NCI-H345 (cell line): Measurements from ENCODE around the gene KLF6.
A peak's percentile ranks its signal among the peaks of the same experiment; 100 is the strongest.

ENCODE experiments used
- DNase-seq: peaks from one replicate; lab custom pipeline; 2025; lab: John Stamatoyannopoulos, UW

KLF6 gene

DNA sequence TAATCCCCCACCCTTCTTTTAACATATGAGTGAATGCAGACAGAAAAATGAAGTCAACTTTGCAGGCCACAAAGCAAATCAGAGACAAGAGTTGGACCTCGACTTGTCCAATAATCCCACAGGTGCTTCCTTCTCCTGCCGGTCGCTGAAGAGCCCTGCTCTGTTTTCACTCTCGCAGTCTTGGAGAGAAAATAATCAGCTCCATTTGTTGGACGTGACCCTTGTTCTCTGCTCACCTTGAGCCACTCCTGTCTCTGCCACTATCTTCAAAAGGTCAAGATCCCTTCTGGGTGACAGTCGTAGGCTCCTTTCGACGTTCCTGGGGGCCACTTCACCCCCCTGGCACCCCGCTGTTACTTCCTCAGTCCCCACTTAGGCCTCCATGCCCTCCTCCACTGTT is 2.8 kb upstream of the KLF6 start:
- DNase-seq, result no peak

DNA sequence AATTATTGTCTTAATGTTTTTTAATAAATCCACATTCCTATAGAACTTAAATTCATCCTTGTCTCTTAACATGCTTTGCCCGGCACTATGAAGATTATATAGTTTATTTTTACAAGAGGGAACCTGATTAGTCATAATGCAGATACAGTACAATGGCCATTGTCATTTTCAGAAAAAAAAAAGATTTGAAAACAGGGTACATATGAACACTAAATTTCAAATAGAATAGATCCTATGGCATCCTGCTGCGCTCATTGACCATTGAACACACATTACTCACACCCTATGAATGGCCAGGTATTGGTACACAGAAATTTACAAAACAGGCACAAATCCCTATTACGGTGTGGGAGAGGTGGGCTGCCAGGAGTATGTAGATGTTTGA is 2.0 kb upstream of the KLF6 start:
- no peak for DNase-seq

DNA sequence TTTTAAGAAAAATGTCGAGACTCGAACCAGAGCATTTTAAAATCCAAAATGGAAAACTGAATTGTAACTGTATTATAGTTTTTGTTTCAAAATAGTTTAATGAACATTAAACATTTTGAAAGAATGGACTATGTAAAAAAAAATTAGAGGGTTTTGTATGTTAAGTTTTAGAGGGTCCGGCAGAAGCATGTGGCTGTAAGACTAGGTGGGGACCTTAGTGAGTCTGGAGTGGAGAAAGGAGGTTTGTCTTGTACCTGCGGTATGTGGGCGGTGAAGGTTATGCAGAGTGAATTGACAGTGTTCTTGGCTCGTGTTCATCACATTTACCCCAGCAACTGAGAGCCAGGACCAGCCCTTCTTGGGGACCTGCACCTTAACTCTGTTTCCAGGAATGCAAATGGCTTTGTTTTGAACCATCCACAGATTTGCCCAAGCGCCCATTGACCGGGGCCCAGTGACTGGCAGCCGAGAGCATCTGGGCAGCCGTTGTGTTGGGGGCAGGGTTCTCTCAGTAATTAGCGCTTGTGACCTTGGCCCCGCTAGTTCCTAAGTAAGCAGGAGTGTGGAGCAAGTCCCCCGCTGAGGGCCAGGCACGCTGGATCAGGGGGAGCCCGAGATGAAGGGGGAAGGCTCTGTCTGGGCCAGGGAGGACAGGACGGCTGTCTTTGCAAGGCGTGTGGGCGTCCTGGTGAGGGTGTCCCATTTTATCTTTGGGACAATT is 1.4 kb upstream of the KLF6 start:
- no peak for DNase-seq

DNA sequence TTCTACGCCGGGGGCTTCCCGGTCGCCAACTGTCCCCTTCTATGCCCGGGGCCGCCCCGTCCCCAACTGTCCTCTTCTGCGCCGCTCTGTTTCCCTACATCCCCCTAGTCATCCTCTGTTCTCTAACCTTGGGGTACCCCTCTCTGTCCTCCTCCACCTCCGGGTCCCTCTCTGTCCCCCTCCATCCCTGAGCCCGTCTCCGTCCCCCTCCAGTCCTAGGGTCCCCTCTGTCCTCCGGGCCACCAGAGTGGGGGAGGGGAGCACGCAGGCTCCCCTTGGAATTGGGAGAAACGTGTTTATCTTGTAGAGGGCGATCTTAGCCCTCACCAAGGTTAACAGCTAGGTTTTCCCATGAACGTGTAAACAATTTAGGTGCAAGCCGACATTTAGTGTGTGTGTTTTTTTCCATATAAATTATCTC is 852 bp upstream of the KLF6 start:
- no peak for DNase-seq

DNA sequence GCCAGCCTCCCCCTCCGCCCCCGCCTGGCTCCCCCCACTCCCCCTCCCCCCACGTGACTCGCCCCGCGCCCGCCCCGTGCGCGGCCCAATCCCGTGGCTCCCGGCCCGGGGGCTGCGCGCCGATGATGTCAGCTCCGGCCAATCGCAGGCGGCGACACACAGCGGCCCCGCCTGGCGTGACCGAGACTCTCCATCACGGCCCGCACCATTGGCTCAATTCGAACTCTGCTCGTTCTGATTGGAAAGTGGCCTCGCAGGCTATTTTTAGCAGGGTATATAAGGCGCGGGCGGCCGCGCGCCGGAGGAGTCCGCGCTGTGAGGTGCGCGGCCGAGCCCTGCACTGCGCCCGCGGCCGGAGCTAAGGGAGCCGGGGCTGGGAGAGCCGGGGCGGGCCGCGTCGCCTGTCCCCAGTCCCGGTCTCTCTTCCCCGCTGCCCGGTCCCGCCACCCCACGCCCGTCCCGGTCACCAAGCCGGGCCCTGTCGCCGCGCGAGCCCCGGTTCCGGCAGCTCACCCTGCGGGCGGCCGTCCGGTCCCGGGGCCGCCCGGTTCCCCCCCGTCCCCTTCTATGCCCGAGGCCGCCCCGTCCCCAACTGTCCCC is 342 bp upstream of the KLF6 start:
- DNase-seq, result peak; percentile 96

DNA sequence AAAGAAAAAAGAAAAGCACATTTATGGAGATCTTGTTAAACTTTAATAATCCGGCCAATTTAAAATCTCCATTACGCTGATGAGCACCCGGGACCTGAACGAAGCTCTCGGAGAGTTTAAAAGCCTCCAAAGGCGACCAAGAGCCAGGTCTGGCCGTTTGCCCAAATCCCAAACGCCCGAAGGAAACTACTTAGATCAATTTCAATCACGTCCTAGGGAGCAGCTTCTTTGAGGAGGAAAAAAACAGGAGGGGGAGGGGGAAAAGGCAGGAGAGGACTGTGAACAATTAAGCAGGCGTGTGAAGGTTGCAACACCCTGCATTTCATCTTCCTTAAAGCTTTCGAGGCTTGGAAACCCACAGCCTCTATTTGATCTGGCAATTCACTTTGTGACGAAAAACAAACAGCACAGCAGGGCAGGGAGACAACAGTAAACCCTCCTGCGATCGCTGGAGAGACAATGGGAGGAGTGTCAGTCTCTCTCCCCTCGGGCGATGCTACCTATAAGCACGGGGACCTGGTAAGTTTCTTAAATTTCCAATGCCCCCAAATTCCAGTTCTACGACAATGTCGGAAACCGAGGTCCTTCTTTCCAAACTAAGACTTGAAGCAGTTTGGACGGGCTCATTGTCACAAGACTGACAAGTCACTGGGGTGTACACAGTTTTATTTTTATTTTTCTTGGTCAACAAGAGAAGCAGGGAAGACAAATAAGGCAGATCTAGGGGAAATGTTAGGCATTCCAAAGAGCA is 1.2 kb downstream of the KLF6 start:
- peak; percentile 88 for DNase-seq

DNA sequence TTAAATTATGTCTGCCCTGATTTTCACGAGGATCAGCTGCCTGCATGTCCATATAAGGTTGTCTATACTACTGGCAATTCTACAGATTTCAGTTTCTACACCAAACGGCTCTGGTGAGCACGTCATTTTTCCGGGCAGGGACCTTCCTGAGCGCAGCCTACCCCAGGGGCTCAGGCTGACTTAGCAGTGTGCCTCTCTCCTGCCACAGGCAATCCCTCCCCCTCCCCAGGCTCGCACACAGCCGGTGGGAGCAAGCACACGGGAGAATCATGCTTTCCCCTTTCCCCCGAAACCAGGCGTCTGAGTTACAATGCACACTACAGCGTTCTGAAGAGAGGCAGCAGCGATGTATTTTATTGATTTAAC is 1.7 kb downstream of the KLF6 start:
- DNase-seq, result peak; percentile 38

DNA sequence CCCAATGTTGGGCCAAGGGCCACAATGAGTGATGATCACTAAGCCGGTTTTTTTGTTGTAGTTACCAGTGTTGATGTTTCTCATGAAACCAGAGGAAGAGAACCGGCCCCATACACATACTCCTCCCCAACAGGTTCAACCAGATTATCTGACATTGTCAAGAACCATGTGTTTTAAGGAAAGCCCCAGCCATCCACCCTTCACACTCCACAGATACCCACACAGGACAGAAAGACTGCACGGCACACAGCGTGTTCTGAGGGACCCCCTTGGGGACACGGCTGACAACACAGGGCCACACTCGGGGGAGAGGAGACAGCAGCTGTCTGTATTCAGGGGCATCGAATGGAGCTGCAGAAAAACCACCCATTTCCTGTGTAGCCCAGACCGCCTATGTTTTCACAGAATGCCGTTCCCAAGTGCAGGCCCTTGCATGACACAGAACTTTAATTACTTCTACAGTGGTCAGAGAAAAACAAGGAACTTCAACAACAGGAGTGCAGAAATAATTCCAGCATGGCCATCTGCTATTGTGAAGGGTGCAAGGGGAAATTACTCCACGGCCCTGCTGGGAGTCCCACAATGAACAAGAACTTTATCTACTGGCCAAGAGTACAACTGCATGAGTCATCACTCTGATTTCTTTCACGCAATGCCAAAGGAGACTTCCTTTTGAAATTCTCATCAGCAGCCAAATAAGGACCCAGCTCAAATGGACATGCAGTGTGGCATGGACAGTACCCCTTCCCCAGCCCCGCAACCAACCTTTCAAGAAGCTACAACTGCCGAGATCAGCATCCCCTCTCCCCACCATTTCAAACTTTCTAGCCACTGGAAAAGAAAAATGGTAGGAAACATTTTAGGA is 2.3 kb downstream of the KLF6 start:
- DNase-seq, result no peak

DNA sequence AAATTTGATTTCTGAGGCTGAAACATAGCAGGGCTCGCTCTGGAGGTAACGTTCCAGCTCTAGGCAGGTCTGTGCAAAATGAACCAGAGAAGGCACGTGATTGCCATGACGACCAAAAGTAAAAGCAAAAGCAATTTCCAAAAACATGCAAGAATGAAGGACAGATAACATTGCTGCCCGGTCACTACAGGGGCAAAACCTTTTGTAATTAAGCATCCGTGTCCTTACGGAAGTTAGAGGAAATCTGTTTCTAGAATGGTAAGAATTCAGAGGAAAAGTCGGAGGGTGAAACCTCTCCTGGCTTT is 2.9 kb downstream of the KLF6 start:
- DNase-seq, result no peak

DNA sequence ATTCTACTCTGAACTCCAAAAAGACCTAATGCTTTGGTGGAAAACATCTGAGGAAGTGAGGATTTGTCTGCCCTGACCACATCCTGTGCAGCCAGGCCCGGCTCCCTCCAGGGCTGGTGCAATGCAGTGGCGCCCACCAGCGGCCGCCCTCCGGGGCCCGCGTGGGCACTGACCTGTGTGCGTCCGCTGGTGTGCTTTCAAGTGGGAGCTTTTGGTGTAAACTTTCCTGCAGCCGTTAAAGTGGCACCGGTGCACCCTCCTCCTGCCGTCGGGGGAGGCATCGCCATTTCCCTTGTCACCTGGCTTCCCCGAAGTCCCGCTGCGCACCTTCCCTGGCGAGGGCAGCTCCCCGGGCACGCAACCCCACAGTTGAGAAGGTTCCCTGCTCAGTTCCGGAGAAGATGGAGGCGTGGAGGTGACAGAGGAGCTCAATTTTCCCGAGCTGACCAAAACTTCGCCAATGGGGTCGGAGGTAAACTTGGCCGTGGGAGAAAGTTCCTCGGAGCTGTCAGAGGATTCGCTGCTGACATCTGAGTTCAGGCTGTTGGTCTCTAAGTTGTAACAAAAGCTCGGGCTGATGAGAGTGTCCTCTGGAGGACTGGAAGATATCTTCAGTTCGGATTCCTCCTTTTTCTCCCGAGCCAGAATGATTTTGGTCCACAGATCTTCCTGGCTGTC is 3.4 kb downstream of the KLF6 start:
- DNase-seq, result no peak

DNA sequence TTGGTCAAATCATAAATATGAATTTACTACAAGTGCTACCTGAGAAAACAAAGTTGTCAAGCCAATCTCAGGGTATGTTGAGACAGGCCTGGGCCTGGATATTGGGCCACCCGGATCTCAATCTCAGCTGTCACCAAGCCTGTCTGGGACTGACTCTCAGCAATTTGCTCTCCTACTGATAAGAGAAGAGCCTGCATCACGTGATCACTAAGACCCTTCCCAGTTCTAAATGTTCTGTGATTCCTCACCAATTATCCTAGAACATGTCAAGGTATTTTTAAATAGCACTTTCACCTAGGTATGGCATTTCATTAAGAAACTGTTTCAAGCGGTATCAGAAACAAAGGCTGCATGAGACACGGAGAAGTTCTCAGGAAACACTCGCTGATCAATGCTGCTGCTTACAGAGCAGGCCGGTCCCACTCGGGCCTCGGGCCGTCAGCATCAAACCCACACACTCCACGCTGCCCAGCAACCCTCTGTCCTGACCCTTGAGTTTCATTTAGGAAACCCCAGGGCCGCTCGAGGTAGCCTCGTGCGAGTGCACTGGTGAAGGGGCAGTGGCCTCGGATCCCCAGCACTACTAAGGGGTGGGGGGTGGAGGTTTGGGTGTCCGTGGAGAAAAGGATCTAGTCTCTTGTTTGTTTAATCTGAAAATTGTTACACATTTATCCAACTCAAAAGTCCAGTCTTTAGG is 4.1 kb downstream of the KLF6 start:
- DNase-seq, result no peak

DNA sequence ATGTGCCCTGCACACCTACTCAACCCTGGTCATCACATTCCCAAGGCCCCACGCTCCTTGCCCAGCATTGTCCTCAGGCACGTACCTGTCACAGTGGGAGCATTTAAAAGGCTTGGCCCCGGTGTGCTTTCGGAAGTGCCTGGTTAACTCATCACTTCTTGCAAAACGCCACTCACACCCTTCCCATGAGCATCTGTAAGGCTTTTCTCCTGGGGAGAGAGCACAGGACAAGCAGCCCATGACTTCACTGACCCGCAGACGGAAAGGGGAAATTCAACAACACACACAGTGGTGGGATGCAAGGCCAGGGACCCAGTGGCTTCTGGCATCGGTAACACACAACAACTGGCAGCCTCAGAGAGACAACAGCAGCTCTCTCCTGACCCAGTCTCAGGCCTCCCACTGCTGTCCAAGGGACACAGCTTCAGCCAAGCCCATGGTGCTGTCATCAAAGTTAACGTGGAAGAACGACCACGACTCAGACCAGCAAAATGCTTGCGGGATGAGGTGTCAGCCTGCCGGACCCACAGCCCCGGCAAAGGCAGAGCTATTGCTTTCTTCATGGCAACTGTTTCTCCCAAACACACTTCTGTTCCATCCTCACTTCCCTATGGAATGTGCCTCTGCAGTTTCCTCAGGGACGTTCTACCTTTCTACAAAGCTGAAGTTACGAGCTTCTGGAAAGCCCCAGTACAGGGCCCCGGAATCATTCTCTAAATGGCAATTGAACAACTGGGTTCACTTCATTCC is 4.8 kb downstream of the KLF6 start:
- no peak for DNase-seq

DNA sequence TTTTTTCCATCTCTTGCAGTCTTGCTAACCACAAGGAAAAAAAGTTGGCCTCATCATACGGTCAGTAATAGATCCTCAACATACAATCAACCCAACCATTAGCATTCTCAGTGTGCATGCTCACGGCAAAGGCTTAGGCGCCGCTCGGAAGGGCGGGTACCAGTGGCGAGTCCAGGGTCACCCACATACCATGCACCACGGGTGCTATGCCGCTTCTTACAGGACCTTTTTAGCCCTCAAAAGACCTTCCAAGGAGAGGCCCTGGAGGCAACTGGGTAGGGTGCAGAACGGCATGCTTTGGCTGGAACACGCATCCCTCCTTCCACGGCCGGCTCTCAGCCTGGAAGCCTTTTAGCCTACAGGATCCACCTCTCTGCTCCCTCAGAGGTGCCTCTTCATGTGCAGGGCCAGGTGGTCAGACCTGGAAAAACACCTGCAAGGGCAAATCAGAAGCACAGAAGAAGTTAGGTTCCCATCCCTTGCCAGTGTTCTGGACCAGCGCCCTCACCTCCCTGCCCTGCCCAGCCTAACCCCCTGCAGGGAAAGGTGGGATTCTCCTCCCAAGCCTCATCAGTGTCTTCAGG is 5.8 kb downstream of the KLF6 start:
- no peak for DNase-seq

DNA sequence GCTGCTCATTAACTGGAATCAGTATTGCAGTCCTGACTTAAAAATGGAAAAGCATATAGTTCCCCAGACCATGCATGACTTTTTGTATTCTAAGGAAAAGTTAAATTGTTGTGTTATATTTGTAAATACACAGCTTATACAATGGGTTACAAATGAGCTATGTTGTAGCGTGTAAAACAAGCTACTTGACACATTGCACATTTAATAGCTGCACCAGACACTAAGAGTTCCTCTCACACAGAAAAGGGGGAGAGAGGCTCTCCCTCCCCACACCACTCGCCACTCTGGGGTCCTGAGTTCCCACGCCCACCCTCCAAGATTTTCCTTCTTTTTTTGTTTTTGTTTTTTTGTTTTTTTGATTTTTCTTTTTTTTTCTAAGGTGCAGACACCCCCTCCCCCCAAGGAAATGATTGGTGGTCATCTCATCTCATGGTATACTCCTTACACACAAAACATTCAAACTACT is 6.3 kb downstream of the KLF6 start:
- no peak for DNase-seq

DNA sequence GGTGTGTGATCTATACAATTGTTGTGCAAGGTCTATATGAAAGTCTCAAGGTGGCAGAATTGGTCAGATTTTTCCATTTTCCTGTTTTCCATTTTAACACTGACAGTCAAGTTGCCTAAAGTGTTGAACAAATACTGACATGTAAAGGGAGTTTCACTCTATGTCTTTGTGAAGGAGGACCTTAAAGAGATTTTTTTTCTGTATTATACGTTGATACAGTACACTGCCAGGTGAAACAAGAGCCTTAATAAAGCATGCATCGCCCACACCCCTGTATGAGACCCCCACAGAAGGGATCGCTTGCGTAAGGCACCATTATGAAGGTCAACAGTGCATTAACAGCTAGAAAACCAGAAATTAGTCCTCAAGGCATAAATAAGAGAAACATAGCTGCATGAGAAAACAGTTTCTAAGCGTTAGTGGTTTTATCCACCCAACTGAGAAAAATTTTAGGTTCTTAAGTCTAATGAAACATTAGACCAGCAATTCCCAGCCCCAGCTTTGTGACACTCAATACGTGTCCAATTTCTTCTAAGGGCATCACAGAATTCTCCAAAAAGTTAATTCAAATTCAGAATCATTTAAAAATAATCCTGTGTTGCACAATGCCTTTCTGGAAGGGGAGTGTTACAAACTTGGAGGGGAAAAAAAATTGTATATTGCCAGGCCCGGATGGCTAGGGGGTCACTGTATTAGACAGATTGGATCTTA is 6.9 kb downstream of the KLF6 start:
- no peak for DNase-seq

DNA sequence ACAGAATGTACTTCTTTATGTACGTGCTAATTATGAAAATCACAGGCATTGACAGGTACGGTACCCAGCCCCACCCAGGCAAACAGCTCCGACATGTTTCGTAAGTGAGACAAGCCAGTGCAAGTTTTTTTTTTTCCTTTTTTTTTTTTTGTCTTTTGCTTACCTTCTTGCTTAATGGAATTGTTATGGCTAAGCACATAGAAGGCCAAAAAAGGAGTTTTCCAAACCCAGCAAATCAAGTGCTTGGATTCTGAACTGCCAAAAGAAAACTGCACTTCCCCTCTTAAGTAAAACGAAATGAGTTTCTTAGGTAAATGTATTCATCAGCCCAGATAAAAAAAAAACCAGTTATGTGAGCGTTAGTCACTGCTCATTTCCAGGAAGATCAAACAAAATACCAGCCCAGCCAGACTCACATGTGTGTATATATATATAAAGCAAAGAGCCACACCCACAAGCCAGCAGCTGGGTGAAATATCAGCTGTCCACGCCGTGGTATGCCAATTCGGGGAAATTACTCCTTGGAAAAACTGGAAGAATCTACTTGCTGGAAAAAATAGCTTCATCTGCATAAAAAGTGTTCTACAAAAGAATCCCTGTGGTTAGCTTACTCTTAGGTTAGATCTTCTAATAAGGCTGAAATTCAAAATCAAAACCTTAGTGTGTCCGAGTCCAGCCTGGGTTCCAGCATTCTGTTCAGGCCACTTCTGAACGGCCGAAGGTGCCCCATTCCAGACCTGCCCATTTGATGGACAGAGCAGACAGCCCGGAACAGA is 8.0 kb downstream of the KLF6 start:
- no peak for DNase-seq

DNA sequence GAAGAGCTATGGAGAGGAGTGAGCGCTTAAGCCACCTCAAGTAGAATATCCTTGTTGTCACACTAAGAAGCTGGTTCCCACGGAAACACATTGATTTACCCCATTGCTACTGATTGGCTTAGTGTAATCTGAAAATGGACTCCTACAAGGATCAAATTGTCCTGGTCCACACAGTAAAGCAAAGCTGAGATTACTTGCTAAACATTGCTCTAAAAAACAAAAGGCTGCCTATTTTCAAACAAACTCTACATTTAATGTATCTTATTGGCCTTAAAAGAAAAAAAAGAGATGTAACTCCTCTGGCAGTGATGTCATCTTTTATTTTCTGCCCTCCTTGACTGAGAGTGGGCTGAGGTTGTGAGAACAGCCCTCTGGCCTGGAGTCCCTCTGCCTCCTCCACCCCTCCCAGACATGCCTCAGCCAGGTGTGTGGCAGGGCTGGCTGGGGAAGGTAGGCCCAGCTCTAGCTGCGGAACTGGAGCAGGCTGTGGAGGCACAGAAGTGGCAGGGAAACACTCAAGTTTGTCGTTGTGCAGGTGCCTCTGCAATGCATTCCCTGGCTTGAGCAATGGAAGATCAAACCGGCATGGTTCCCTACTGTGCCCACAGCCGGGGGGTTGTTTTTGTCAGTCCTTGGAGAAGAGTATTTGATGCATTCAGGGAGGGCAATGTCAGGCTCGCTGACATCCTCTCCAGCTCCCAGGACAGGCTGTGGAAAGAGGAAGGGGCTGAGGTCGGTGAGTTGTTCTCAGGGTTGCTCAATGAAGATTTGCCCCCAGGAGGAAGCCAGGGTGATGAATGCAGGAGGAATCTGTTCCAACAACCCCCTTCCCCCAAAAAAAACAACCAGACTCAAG is 9.1 kb downstream of the KLF6 start:
- peak; percentile 47 for DNase-seq
